ENCODE measurements around the gene HDAC4.

Gene HDAC4

GRCh38 chr2:239305771-239306170 is 95.0 kb downstream of the HDAC4 start:
- TF ChIP-seq CTCF (IDR thresholded peaks at IDR 0.05; ENCODE audit: insufficient read depth, low read length) (no peak), POLR2AphosphoS5 (IDR thresholded peaks at IDR 0.05; ENCODE audit: low read depth) (no peak), REST (IDR thresholded peaks at IDR 0.05; ENCODE audit: insufficient replicate concordance, low read depth) (no peak), SPI1 (IDR thresholded peaks at IDR 0.05; ENCODE audit: borderline replicate concordance, low read depth) (no peak), GABPA (IDR thresholded peaks at IDR 0.05; ENCODE audit: low read depth) (no peak)
- no peak for DNase-seq (ENCODE audit: low read depth in 1 of 2, low spot score in 1 of 2)
- H3K27me3 ChIP-seq (ENCODE audit: insufficient read depth, poor library complexity, severe bottlenecking), result no peaks in the 10 kb centered on the region
- H3K4me3 ChIP-seq (replicated peaks; ENCODE audit: insufficient read depth, low read length), result no peak overlapping the region
- H3K27ac ChIP-seq (replicated peaks), result no peak overlapping the region

GRCh38 chr2:239305222-239305575 is 95.6 kb downstream of the HDAC4 start:
- H3K27ac ChIP-seq (replicated peaks), result no peak overlapping the region
- no peak for DNase-seq (ENCODE audit: low read depth in 1 of 2, low spot score in 1 of 2)
- no peak overlapping the region for H3K4me3 ChIP-seq (replicated peaks; ENCODE audit: insufficient read depth, low read length)
- H3K27me3 ChIP-seq (ENCODE audit: insufficient read depth, poor library complexity, severe bottlenecking), result no peaks in the 10 kb centered on the region
- TF ChIP-seq REST (IDR thresholded peaks at IDR 0.05; ENCODE audit: insufficient replicate concordance, low read depth) (no peak), CTCF (IDR thresholded peaks at IDR 0.05; ENCODE audit: insufficient read depth, low read length) (no peak), GABPA (IDR thresholded peaks at IDR 0.05; ENCODE audit: low read depth) (no peak), SPI1 (IDR thresholded peaks at IDR 0.05; ENCODE audit: borderline replicate concordance, low read depth) (no peak), POLR2AphosphoS5 (IDR thresholded peaks at IDR 0.05; ENCODE audit: low read depth) (no peak)

GRCh38 chr2:239304533-239305221 is 96.1 kb downstream of the HDAC4 start:
- TF ChIP-seq REST (IDR thresholded peaks at IDR 0.05; ENCODE audit: insufficient replicate concordance, low read depth), result no peak
- no peak for TF ChIP-seq POLR2AphosphoS5 (IDR thresholded peaks at IDR 0.05; ENCODE audit: low read depth)
- no peak for TF ChIP-seq SPI1 (IDR thresholded peaks at IDR 0.05; ENCODE audit: borderline replicate concordance, low read depth)
- TF ChIP-seq GABPA (IDR thresholded peaks at IDR 0.05; ENCODE audit: low read depth), result no peak
- no peak for TF ChIP-seq CTCF (IDR thresholded peaks at IDR 0.05; ENCODE audit: insufficient read depth, low read length)
- H3K27me3 ChIP-seq (ENCODE audit: insufficient read depth, poor library complexity, severe bottlenecking), result no peaks in the 10 kb centered on the region
- DNase-seq (ENCODE audit: low read depth in 1 of 2, low spot score in 1 of 2), result no peak
- H3K4me3 ChIP-seq (replicated peaks; ENCODE audit: insufficient read depth, low read length), result no peak overlapping the region
- no peak overlapping the region for H3K27ac ChIP-seq (replicated peaks)

Data from HL-60 (cell line).